ENCODE measurements around the gene ZNF438.

The ZNF438 gene

DNA sequence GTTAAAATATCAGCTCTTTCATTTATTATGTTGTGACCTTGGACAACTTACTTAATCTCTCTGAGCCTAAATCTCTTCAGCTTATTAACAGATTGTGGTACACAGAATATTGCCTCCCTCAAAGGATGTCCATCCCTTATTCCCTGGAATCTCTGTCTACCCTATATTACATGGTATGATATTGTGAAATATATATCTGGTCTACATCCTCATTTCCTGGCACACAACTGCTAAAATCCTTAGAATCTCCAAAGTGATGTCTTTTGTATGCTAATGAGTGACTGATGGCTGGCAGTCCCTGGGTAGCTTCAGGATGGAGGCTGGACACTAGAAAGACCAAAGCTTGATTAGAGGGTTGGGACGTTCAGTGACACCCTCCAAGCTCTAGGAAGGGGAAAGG is 25.8 kb downstream of the ZNF438 start:
- TF ChIP-seq GATA2 (IDR thresholded peaks at IDR 0.05; ENCODE audit: low read depth, low read length) (no peak), GATA3 (IDR thresholded peaks at IDR 0.05; ENCODE audit: low read depth, low read length) (no peak)

DNA sequence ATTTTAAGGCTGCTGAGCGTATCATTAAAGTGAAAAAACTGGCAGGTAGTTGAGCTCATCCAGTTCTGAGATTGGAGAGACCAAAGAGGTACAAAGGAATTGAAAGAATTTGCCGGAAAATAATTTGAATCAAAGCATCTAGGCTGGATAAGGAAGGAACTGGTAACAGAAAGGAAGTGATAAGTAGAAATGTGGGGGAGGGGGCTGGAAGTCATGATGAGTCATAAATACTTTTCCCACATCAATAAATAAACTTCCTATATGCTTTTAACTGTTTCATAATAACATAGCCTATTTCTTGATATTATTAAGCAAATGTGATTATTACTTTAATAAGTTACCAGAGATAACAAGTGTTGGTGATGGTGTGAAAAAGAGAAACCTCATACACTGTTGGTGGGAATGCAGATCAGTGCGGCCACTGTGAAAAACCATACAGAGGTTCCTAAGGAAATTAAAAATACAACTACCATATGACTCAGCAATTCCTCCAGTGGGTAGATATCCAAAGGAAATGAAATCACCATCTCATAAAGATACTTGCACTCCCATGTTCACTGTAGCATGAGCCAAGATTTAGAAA is 27.0 kb downstream of the ZNF438 start:
- no peak for TF ChIP-seq GATA2 (IDR thresholded peaks at IDR 0.05; ENCODE audit: low read depth, low read length)
- TF ChIP-seq GATA3 (IDR thresholded peaks at IDR 0.05; ENCODE audit: low read depth, low read length) = no peak

DNA sequence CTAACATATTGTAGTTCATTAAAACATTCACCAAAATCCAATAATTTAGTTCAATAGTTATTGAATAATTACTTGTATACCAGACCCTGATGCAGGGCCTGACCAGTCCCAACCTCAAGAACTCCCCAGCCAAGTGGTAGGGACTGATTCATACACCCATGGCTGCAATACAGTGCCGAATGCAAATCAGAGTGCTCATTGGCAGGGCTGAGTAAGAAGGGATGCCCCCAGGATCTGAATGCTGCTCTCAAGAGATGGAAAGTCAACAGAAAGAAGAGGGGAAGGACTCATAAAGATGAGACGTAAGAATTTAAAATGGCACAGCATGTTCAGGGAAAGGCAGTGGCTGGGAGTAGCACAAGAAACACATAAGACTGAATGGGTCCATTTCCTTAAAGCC is 29.9 kb downstream of the ZNF438 start:
- TF ChIP-seq GATA3 (IDR thresholded peaks at IDR 0.05; ENCODE audit: low read depth, low read length) (no peak), GATA2 (IDR thresholded peaks at IDR 0.05; ENCODE audit: low read depth, low read length) (no peak)

DNA sequence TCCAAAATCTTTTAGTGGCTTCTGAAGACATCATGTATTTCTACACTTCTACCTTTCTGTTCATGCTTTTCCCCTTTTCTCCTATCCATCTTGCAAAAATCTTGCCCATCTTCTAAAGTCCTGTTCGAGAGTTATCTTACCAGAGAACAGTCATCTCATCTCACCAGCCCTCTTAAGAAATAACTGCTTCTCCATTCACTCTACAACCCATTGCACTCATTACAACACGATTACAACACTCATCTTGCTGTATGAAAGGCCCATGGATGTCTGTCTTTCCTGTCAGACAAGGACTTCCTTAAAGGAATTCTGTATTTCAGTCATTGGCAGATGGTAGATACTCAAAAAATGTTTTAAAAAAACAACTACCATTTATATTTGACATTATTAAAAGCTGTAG is 30.8 kb downstream of the ZNF438 start:
- TF ChIP-seq GATA2 (IDR thresholded peaks at IDR 0.05; ENCODE audit: low read depth, low read length) (no peak), GATA3 (IDR thresholded peaks at IDR 0.05; ENCODE audit: low read depth, low read length) (no peak)

DNA sequence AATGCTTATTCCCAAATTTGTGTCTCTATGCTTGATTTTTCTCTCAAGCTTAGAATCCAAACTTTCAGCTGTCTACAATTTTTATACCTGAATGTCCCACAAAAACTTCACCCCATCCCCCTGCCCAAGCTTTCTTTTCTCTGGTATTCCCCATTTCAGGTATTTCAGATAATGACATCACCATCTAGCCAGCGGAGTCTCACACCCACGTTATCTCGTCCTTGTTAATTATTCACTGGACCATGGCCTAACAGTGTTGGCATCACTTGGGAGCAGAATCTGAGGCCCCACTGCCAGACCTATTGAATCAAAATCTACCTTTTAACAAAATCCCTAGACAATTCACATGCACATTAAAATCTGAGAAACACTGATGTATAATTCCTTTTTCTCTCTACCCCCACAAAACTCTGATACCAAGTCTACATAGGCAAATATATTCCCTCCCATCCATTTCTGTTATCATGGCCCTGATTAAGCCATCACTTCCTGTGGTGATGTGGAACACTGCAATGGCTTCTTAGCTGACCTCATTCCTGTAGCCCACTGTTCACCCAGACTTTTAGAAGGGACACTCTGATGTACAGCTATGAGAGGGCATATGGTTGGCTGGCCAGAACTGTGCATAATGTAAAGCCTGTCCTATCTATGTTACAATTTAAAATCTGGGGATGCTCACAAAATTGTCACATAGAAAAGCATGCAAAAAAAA is 31.4 kb downstream of the ZNF438 start:
- no peak for TF ChIP-seq GATA2 (IDR thresholded peaks at IDR 0.05; ENCODE audit: low read depth, low read length)
- TF ChIP-seq GATA3 (IDR thresholded peaks at IDR 0.05; ENCODE audit: low read depth, low read length) = no peak

DNA sequence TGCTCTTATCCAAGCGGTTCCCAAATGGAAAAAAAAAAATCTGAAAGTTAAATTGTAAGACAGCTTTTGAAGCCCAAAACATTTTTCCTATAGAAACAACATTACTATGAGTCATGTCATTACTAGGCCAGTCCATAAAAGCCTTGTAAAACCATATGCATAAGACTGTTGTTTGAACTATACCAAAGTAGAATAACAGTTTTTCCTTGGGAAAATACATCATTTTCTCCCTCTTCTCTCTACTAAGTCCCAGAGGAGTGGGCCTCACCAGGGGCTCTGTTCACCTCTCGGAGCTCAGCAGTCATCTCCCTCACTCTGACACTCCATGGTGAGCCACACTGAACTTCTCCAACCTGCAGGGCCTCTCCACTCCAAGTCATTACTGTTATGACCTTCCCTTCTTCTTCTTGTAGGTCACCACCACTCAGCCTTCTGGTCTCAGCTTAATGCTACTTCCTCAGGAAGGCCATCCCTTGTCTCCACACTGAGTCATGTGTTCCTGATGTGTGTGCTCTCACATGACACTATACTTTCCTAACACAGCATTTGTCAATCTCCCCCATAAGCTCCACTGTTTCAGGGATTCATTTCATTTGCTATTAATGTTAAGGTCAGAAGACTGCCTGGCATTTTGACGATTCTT is 32.5 kb downstream of the ZNF438 start:
- TF ChIP-seq GATA3 (IDR thresholded peaks at IDR 0.05; ENCODE audit: low read depth, low read length) (no peak), GATA2 (IDR thresholded peaks at IDR 0.05; ENCODE audit: low read depth, low read length) (no peak)

DNA sequence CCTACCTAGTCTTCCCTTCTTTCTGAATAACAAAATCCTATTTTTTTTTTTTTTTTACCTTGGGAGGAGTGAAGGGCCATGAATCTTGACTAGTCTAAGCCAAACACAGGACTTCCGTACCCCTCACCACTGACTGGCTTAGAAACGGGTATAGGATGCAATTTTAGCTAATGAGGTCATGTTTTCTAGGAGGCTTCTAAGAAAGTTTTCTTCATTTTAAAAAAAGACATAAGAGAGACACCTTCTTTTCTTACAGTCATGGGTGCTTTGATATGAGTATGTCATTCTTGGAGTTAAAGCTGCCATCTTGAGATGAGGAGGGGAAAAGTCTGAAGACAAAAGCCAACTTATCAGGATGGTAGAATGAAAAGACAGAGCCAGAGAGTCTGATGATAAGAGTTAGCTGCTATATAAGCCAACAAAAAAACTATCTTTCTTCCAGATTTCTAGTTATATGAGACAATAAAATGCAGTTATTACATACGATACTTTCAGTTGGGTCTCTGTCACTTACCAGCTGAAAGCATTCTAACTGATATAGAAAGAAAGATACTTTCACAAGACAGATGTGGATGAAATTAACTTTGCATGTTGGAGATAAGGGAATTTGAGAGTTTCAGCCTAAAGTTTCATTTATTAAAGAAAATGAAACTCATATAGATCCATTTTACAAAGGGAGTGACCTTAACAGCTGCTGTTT is 34.0 kb downstream of the ZNF438 start:
- no peak for TF ChIP-seq GATA2 (IDR thresholded peaks at IDR 0.05; ENCODE audit: low read depth, low read length)
- no peak for TF ChIP-seq GATA3 (IDR thresholded peaks at IDR 0.05; ENCODE audit: low read depth, low read length)

DNA sequence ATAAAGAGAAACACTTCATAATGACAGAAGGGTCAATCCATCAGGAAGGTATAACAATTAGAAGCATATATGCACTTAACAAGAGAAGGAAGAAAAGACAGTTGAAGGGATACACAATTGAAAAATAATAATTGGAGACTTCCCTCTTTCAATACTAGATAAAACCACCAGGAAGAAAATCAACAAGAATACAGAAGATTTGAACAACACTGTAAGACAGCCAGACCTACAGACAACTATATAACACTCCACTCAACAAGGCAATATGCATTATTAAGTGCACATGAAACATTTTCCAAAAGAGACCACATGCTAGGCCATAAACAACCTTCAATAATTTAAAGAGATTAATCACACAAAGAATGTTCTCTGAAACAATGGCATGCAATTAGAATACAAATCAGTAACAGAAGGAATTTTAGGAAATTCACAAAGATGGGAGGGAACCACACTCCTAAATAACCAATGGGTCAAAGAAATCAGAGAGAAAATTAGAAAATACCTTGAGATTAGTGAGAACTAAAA is 35.1 kb downstream of the ZNF438 start:
- TF ChIP-seq GATA3 (IDR thresholded peaks at IDR 0.05; ENCODE audit: low read depth, low read length) (no peak), GATA2 (IDR thresholded peaks at IDR 0.05; ENCODE audit: low read depth, low read length) (no peak)

DNA sequence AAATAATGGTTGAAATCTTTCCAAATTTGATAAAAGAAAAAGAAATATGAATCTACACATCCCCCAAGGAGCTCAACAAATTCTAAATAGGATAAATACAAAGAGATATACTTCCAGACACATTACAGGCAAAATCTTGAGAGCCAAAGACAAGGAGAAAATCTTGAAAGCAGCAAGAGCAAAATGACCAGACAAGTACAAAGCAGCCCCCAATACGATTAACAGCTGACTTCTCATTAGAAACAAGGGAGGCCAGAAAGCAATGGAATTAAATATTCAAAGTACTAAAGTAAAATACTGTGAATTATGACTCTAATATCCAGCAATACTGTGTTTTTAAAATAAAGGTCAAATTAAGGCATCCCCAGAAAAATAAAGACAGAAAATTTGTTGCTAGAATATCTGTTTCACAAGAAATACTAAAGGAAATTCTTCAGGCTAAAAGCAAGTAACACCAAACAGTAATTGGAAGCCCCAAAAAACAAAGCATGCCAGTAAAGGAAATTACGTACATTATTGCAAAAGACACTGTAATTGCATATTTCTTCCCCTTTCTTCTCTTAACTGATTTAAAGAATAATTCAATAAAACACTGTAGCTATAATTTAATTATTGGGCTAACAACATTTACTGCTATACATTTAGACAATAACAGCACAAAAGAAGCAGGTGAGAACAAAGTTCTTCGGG is 36.4 kb downstream of the ZNF438 start:
- no peak for TF ChIP-seq GATA2 (IDR thresholded peaks at IDR 0.05; ENCODE audit: low read depth, low read length)
- TF ChIP-seq GATA3 (IDR thresholded peaks at IDR 0.05; ENCODE audit: low read depth, low read length) = no peak

DNA sequence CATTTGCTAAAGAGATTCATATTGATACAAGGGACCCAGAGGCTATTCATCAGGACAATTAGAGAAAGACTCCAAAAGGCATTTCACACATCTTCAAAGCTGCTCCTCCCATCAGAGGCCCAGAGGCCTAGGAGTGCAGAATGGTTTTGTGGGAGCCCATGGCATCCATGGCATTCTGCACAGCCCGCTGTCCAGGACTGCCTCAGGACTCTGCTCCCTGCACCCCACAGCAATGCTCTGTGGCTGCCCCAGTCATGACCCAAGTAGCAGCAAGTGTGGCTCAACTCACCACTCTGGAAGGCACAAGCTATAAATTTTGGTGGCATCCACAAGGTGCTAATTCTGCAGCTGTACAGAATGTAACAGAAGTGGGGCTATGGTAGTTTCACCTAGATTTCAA is 38.5 kb downstream of the ZNF438 start:
- TF ChIP-seq GATA2 (IDR thresholded peaks at IDR 0.05; ENCODE audit: low read depth, low read length) = no peak
- TF ChIP-seq GATA3 (IDR thresholded peaks at IDR 0.05; ENCODE audit: low read depth, low read length) = no peak

DNA sequence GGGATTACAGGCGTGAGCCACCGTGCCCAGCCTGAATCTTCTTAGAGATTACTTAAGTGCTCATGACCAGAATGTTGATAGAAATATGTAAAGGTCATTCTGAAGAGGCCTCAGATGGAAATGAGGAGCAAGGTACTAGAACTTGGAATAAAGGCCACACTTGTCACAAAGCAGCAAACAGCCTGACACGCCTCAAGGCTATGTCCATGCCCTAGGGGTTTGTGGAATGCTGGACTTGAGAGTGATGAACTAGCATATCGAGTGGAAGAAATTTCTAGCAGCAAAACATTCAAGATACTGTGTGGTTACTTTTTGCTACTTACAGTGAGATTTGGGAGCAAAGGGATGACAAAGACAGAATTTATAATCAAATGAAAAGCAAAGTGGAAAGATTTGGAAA is 39.0 kb downstream of the ZNF438 start:
- TF ChIP-seq GATA2 (IDR thresholded peaks at IDR 0.05; ENCODE audit: low read depth, low read length) = no peak
- no peak for TF ChIP-seq GATA3 (IDR thresholded peaks at IDR 0.05; ENCODE audit: low read depth, low read length)

DNA sequence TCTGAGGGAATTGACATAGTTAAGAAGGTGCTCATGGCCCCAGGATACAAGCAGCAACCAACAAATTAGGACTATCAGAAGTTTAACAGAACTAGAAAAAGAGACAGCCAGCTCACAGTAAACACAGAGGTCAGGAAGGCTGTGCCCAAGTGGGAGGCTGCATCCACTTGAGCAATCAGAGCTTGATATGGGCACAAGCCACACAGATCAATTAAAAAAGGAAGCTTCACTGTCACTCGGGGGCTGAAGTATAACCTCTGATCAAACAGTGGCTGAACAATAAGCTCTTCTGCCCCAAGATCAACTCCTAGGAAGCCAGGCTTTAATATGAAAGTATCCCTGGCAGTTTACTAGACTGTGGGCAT is 40.0 kb downstream of the ZNF438 start:
- no peak for TF ChIP-seq GATA2 (IDR thresholded peaks at IDR 0.05; ENCODE audit: low read depth, low read length)
- TF ChIP-seq GATA3 (IDR thresholded peaks at IDR 0.05; ENCODE audit: low read depth, low read length) = no peak

DNA sequence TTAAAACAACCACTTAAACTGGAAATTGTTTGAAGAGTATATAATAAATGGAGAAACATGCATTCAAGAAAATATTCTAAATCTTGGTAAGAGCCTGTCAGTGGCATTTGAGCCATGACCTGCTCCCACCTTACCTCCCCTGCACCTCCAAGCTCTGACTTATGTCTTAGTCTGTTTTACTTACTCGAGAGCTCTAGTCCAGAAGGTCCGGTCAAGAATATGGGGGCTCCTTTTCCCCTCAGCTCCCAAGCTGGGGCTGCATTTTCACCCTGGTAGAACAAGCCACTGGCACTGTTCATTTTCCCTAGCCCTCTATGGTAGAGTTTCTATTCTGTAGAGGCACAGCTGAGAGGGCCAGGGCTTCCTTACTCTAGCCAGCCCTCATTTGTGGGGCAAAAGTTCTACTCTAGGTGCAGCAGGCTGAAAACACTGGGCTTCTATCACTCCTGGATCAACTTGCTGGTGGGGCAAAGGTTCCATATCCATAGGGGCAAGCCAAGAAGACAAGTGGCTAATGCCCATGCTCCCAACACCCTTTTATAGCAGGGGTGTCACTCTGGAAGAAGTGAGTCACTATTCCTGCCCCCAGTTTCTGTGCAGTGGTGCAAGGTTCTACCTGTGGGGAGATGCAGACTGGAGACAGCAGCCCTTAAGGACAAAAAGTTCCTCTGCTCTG is 40.6 kb downstream of the ZNF438 start:
- TF ChIP-seq GATA3 (IDR thresholded peaks at IDR 0.05; ENCODE audit: low read depth, low read length) (no peak), GATA2 (IDR thresholded peaks at IDR 0.05; ENCODE audit: low read depth, low read length) (no peak)

All from SH-SY5Y (cell line).